DND-41 (cell line): ENCODE results near the gene GABBR2.
A peak's percentile ranks its signal among the peaks of the same experiment; 100 is the strongest.

Source experiments
- ATAC-seq: fragments of 200-7000 bp; cut with Tn5 transposase; 3 replicates; pipeline ENCODE4 v1.9.1; 2021; ENCODE audit warnings: low read depth; ENCODE audit not compliant: insufficient read depth
- DNase-seq: peaks from one replicate; pipeline ENCODE4 v3.0.0-alpha.2; 2020
- H2AFZ ChIP-seq: 2 replicates; pipeline ENCODE4 v1.6.0; 2012; ENCODE audit warnings: low read depth, low read length
- H3K27ac ChIP-seq: 2 replicates; pipeline ENCODE4 v1.5.1; 2012; ENCODE audit warnings: low read length, inconsistent platforms
- H3K27me3 ChIP-seq: fragments of 200-600 bp; sonication (generic); 2 replicates; pipeline ENCODE4 v1.6.0; 2012; ENCODE audit warnings: low read length, mild to moderate bottlenecking, inconsistent platforms; ENCODE audit not compliant: insufficient read depth, poor library complexity
- H3K36me3 ChIP-seq: 2 replicates; pipeline ENCODE4 v1.5.1; 2012; ENCODE audit warnings: low read length, inconsistent platforms; ENCODE audit not compliant: insufficient read depth
- H3K4me1 ChIP-seq: 2 replicates; pipeline ENCODE4 v1.5.1; 2012; ENCODE audit warnings: mild to moderate bottlenecking, low read length; ENCODE audit not compliant: insufficient read depth
- H3K4me2 ChIP-seq: 2 replicates; pipeline ENCODE4 v1.6.0; 2012; ENCODE audit warnings: mild to moderate bottlenecking, moderate library complexity, low read length, inconsistent platforms; ENCODE audit not compliant: insufficient read depth
- H3K4me3 ChIP-seq, 2 experiments: fragments of 200-600 bp in 1 of 2; shearing (Covaris generic) in 1 of 2; 2 replicates each; pipeline ENCODE4 v1.5.1; 2012 to 2016; ENCODE audit warnings: inconsistent platforms in 2 of 2, low read length in 2 of 2, mild to moderate bottlenecking in 2 of 2, low read depth in 1 of 2, moderate library complexity in 1 of 2
- H3K79me2 ChIP-seq: 2 replicates; pipeline ENCODE4 v1.6.0; 2012; ENCODE audit warnings: low read length, inconsistent platforms; ENCODE audit not compliant: insufficient read depth
- H3K9ac ChIP-seq: 2 replicates; pipeline ENCODE4 v1.6.0; 2012; ENCODE audit warnings: low read depth, mild to moderate bottlenecking, inconsistent platforms, low read length, moderate library complexity
- H3K9me3 ChIP-seq: 2 replicates; pipeline ENCODE4 v1.5.1; 2012; ENCODE audit warnings: low read length, moderate library complexity, mild to moderate bottlenecking, inconsistent platforms; ENCODE audit not compliant: insufficient read depth, severe bottlenecking
- H4K20me1 ChIP-seq: 2 replicates; pipeline ENCODE4 v1.6.0; 2012; ENCODE audit warnings: low read length; ENCODE audit not compliant: insufficient read depth
- CTCF ChIP-seq: IDR thresholded peaks from 2 replicates; pipeline ENCODE4 v1.5.1; 2012; ENCODE audit warnings: borderline replicate concordance, low read length, moderate library complexity, mild to moderate bottlenecking; ENCODE audit not compliant: poor library complexity, severe bottlenecking; ENCODE audit errors: extremely low read depth
- EZH2 ChIP-seq: IDR thresholded peaks from 3 replicates; pipeline ENCODE4 v1.6.1; 2012; ENCODE audit warnings: borderline replicate concordance, low read depth, mild to moderate bottlenecking, moderate library complexity, low read length, inconsistent platforms; ENCODE audit not compliant: severe bottlenecking

GABBR2 gene

GRCh38 chr9:98432960-98433359, 275.8 kb downstream of the GABBR2 start:
- Histone ChIP-seq H4K20me1 (no peaks in the 10 kb centered on the region), H3K27ac (no peak overlapping the region), H3K4me2 (no peak overlapping the region), H3K9me3 (no peaks in the 10 kb centered on the region), H3K4me1 (no peaks in the 10 kb centered on the region), H2AFZ (no peak overlapping the region), H3K4me3 (no peak overlapping the region), H3K9ac (no peak overlapping the region), H3K36me3 (no peaks in the 10 kb centered on the region), H3K27me3 (no peaks in the 10 kb centered on the region), H3K79me2 (no peaks in the 10 kb centered on the region)
- no peak for ATAC-seq
- DNase-seq, result no peak
- TF ChIP-seq EZH2 (no peak), CTCF (no peak)

- DNase-seq, result no peak
- ATAC-seq, result no peak
- Histone ChIP-seq H3K4me1 (no peaks in the 10 kb centered on the region), H3K4me2 (no peak overlapping the region), H3K79me2 (no peaks in the 10 kb centered on the region), H3K9ac (no peak overlapping the region), H3K4me3 (no peak overlapping the region), H3K9me3 (no peaks in the 10 kb centered on the region), H3K36me3 (no peaks in the 10 kb centered on the region), H3K27ac (no peak overlapping the region), H2AFZ (no peak overlapping the region), H3K27me3 (no peaks in the 10 kb centered on the region), H4K20me1 (no peaks in the 10 kb centered on the region)
- TF ChIP-seq EZH2 (no peak), CTCF (no peak)
These were observed 276.6 kb downstream of the GABBR2 start for GRCh38 chr9:98432134-98432533.

GRCh38 chr9:98430535-98431292, 278.0 kb downstream of the GABBR2 start:
- Histone ChIP-seq H3K9ac (no peak overlapping the region), H3K4me3 (no peak overlapping the region), H2AFZ (no peak overlapping the region), H4K20me1 (no peaks in the 10 kb centered on the region), H3K27me3 (no peaks in the 10 kb centered on the region), H3K27ac (no peak overlapping the region), H3K9me3 (no peaks in the 10 kb centered on the region), H3K79me2 (no peaks in the 10 kb centered on the region), H3K36me3 (no peaks in the 10 kb centered on the region), H3K4me1 (no peaks in the 10 kb centered on the region), H3K4me2 (no peak overlapping the region)
- DNase-seq, result no peak
- no peak for TF ChIP-seq EZH2
- no peak for TF ChIP-seq CTCF
- ATAC-seq, result no peak

- no peak for DNase-seq
- H3K4me2 ChIP-seq, result no peak overlapping the region
- TF ChIP-seq EZH2 (no peak), CTCF (no peak)
These were observed 279.1 kb downstream of the GABBR2 start for GRCh38 chr9:98429613-98430012.

More at GRCh38 chr9:98429613-98430012, 279.1 kb downstream of the GABBR2 start:
- Histone ChIP-seq H4K20me1 (no peaks in the 10 kb centered on the region), H3K4me3 (no peak overlapping the region), H3K79me2 (no peaks in the 10 kb centered on the region), H3K9ac (no peak overlapping the region), H3K36me3 (no peaks in the 10 kb centered on the region), H2AFZ (no peak overlapping the region), H3K4me1 (no peaks in the 10 kb centered on the region), H3K27me3 (no peaks in the 10 kb centered on the region), H3K27ac (no peak overlapping the region), H3K9me3 (no peaks in the 10 kb centered on the region)
- peak; percentile 42; the same call in 1 of the 3 replicates for ATAC-seq
